ENCODE data around the gene SIPA1L3. TPM values are rescaled to one million over a fixed set of nuclear protein-coding genes. Genes with fewer than 3 reads are reported as not detected.

The SIPA1L3 gene
- total and polyA plus RNA-seq, 4 donors = 9.6 to 50.5 (median 27.6) TPM

DNA sequence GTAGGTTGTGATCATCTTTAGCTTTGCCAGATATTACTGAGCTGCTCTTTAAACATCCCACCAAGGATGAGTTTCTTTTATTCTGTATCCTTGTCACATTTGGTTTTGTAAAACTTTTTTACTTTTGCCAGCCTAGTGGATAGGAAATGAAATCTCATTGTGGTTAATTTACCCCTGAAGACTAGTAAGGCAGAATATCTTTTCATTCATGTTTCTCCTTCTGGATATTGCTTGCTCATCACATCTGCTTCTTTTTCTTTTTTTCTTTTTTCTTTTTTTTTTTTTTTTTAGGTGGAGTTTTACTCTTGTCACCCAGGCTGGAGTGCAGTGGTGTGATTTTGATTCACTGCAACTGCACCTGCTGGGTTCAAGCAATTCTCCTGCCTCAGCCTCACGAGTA, 31.3 kb downstream of the SIPA1L3 start:
- no peak overlapping the region for H3K27ac ChIP-seq (ENCODE audit: low read depth in 1 of 2, low read length in 1 of 2)
- TF ChIP-seq, protein P1, sequence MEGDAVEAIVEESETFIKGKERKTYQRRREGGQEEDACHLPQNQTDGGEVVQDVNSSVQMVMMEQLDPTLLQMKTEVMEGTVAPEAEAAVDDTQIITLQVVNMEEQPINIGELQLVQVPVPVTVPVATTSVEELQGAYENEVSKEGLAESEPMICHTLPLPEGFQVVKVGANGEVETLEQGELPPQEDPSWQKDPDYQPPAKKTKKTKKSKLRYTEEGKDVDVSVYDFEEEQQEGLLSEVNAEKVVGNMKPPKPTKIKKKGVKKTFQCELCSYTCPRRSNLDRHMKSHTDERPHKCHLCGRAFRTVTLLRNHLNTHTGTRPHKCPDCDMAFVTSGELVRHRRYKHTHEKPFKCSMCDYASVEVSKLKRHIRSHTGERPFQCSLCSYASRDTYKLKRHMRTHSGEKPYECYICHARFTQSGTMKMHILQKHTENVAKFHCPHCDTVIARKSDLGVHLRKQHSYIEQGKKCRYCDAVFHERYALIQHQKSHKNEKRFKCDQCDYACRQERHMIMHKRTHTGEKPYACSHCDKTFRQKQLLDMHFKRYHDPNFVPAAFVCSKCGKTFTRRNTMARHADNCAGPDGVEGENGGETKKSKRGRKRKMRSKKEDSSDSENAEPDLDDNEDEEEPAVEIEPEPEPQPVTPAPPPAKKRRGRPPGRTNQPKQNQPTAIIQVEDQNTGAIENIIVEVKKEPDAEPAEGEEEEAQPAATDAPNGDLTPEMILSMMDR (IDR thresholded peaks at IDR 0.05; ENCODE audit: control extremely low read depth, extremely low read depth) = no peak
- DNase-seq = no peak
- WGBS, 2 donors = 63 to 94% methylated on average over 1 of the region's 1 CpG
- no peak for ATAC-seq (ENCODE audit: insufficient read depth, low FRiP score)
- H3K9me3 ChIP-seq (ENCODE audit: control insufficient read depth in 4 of 4, insufficient read depth in 3 of 4, low read length in 3 of 4) = peaks cover 0 to 9% (median 4%) of the 10 kb centered on the region in 4 donors
- no peak overlapping the region for H3K9ac ChIP-seq (ENCODE audit: insufficient read depth in 1 of 2, low read length in 2 of 2)
- H3K27me3 ChIP-seq (ENCODE audit: control insufficient read depth in 3 of 3, insufficient read depth in 3 of 3, low read length in 2 of 3) = no peaks in the 10 kb centered on the region
- H3K36me3 ChIP-seq (ENCODE audit: control insufficient read depth in 4 of 4, insufficient read depth in 4 of 4, low read length in 4 of 4) = peaks cover 0 to 4% (median under 1%) of the 10 kb centered on the region in 4 donors
- H3K4me1 ChIP-seq (ENCODE audit: control insufficient read depth in 5 of 5, insufficient read depth in 5 of 5, low read length in 5 of 5) = peaks cover 0 to 13% (median 2%) of the 10 kb centered on the region in 5 donors
- H3K4me3 ChIP-seq = no peak overlapping the region

DNA sequence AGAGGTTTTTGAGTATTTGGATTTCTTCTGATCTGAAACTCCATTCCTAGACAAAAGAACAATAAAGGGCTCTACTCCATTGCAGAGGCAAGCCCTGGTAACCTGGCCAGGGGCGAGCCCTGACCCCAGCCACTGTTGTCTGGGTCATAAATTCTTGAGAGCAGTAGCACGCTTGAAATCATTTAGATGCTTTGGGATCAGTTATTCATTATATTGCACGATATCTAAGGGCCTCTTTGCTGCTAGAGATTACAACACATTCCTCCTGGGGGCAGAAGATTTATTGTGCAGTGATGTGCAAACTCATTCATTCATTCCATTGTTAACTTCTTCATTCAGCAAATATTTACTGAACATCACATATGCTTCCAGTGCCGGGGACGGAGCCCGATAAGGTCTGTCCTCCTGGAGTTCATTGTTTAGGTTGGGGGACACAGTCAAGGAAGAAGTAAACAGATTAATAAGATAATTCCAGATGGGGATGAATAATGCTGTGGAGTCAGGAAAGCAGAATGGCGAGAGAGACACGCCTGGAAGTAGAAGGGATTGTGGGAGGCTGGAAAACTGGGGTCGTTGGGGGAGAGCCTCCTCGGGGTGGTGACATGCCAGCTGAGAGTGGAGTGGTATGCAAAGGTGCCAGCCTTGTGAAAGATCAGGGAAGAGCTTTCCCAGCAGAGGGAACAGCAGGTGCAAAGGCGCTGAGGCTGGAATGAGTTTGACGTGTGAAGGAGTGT, 34.9 kb downstream of the SIPA1L3 start:
- DNase-seq (no peak), ATAC-seq (ENCODE audit: insufficient read depth, low FRiP score) (no peak)
- Histone ChIP-seq H3K27ac (ENCODE audit: low read depth in 1 of 2, low read length in 1 of 2) (no peak overlapping the region), H3K4me1 (ENCODE audit: control insufficient read depth in 5 of 5, insufficient read depth in 5 of 5, low read length in 5 of 5) (peaks cover 0 to 6% (median 0%) of the 10 kb centered on the region in 5 donors), H3K4me3 (no peak overlapping the region), H3K9me3 (ENCODE audit: control insufficient read depth in 4 of 4, insufficient read depth in 3 of 4, low read length in 3 of 4) (no peaks in the 10 kb centered on the region), H3K9ac (ENCODE audit: insufficient read depth in 1 of 2, low read length in 2 of 2) (no peak overlapping the region), H3K27me3 (ENCODE audit: control insufficient read depth in 3 of 3, insufficient read depth in 3 of 3, low read length in 2 of 3) (no peaks in the 10 kb centered on the region), H3K36me3 (ENCODE audit: control insufficient read depth in 4 of 4, insufficient read depth in 4 of 4, low read length in 4 of 4) (peaks cover 0 to 4% (median under 1%) of the 10 kb centered on the region in 4 donors)
- 68 to 80% methylated on average over 12 of the region's 12 CpGs for WGBS, 2 donors
- TF ChIP-seq, protein P1 (IDR thresholded peaks at IDR 0.05; ENCODE audit: control extremely low read depth, extremely low read depth) = no peak

DNA sequence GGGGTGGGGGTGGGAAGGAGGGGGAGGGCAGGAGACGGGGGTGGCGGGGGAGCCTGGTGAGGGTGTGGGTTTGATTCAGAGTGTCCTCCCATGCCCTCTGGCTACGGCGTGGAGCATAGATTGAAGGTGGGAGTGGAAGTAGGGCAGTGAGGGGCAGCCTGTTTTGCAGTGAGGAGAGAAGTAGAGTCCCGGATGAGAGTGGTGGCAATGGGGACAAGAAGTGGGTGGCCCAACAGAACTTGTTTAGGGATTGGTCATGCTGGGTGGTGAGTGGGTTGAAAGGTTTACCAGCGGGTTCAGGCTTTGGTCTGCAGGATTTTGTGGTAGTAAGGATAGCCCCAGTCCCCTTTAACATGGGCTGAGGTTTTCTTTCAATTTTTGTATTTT, 35.5 kb downstream of the SIPA1L3 start:
- H3K9ac ChIP-seq (ENCODE audit: insufficient read depth in 1 of 2, low read length in 2 of 2) = no peak overlapping the region
- ATAC-seq (ENCODE audit: insufficient read depth, low FRiP score) (no peak), DNase-seq (no peak)
- TF ChIP-seq, protein P1 (IDR thresholded peaks at IDR 0.05; ENCODE audit: control extremely low read depth, extremely low read depth) = no peak
- H3K4me3 ChIP-seq = no peak overlapping the region
- no peak overlapping the region for H3K27ac ChIP-seq (ENCODE audit: low read depth in 1 of 2, low read length in 1 of 2)
- H3K27me3 ChIP-seq (ENCODE audit: control insufficient read depth in 3 of 3, insufficient read depth in 3 of 3, low read length in 2 of 3) = no peaks in the 10 kb centered on the region
- H3K36me3 ChIP-seq (ENCODE audit: control insufficient read depth in 4 of 4, insufficient read depth in 4 of 4, low read length in 4 of 4) = peaks cover 0 to 4% (median under 1%) of the 10 kb centered on the region in 4 donors
- H3K4me1 ChIP-seq (ENCODE audit: control insufficient read depth in 5 of 5, insufficient read depth in 5 of 5, low read length in 5 of 5) = peaks cover 0 to 6% (median 0%) of the 10 kb centered on the region in 5 donors
- H3K9me3 ChIP-seq (ENCODE audit: control insufficient read depth in 4 of 4, insufficient read depth in 3 of 4, low read length in 3 of 4) = no peaks in the 10 kb centered on the region
- WGBS, 2 donors = 81 to 82% methylated on average over 6 of the region's 6 CpGs

Measured in lung (tissue), 12 donors.